ENCODE data around the gene NME4.

The NME4 gene

DNA sequence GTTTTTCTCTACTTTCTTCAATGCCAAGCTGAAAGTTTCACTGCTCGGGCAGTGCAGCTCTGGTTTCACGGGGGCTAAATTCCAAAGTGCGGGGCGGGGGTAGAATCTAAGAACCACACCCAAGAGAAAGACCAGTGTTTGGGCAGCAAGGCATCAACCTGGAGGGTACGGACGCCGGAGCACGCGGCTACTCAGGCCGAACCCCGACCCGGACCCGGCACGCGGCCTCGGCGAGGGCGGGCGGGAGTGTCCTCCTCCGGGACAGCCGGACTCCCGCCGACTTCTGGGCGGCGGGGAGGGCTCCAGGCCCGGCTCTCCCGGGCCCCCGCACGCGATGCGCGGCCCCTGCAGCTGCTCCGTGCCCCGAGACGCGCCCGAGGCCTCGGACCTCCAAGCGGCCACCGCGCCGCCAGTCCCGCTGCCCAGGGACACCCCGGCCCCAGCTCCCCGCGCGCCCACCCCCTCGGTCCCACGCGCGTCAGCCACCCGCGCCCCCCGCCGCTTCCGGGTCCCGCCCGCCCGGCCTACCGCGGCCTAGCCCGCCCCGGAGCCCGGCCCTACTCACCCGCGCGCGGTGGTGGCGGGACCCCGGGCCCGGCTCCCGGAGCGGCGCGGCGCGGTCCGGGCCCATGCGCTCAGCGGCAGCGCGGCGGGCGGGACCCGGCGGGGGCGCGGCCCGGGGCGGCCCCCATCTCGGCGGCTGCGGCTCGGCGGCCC, 45.0 kb upstream of the NME4 start:
- H3K4me3 ChIP-seq (ENCODE audit: severe bottlenecking): peak overlapping the region; percentile 72
- TF ChIP-seq CTCF (IDR thresholded peaks at IDR 0.05; ENCODE audit: poor library complexity, severe bottlenecking): no peak
- H3K36me3 ChIP-seq (ENCODE audit: low read depth): peaks cover 15% of the 10 kb centered on the region
- H3K4me1 ChIP-seq (ENCODE audit: insufficient read depth, poor library complexity, severe bottlenecking): peaks cover 23% of the 10 kb centered on the region
- H3K27ac ChIP-seq (ENCODE audit: poor library complexity, severe bottlenecking): peak overlapping the region; percentile 51
- no peaks in the 10 kb centered on the region for H3K9me3 ChIP-seq (ENCODE audit: severe bottlenecking)
- no peaks in the 10 kb centered on the region for H3K27me3 ChIP-seq (ENCODE audit: insufficient read depth, poor library complexity, severe bottlenecking)
- DNase-seq (ENCODE audit: low spot score) (no peak), ATAC-seq (ENCODE audit: low read depth) (no peak)

DNA sequence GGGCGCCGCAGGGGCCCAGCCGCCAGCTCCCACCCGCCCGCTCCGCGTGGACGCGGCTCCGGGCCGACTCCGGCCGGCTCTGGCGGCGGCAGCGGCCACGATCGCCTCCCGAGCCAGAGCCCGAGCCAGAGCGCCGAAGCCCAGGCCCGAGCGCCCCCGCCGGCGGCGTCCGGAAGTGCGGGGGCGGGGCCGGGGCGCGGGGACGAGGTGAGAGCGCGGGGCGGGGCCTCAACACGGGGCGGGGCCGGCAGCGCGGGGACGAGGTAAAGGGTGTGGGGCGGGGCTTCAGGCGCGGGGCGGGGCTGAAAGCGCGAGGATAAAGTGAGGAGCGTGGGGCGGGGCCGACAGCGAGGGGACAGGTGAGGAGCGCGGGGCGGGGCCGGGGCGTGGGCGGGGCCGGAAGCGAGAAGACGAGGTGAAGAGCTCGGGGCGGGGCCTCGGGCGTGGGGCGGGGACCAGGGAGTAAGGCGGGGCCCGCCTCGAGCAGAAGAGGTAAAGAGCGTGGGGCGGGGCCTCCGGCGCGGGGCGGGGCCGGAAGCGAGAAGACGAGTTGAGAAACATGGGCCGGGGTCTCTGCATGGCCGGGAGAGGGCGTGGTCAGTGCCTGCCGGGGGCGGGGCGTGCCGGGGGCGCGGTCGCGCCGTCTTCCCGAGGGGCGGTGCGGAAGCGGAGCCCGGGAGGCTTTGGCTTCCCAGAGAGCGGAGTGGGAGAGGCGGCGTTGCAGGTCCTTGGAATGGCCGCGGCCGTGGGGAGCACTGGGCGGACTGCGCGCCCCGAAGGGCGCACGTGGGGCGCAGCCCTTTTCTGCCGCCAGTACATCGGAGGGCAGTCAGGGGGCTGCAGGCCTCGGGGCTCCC, 44.2 kb upstream of the NME4 start, which contains the start of gene AXIN1:
AXIN1 (minus strand) TSS at position 177 of the 857 bp plus-strand sequence. CDS start 5,698 bp downstream, outside the sequence.
- H3K4me3 ChIP-seq (ENCODE audit: severe bottlenecking): peak within 1 kb of the TSS; percentile 72
- H3K9me3 ChIP-seq (ENCODE audit: severe bottlenecking): no peaks in the 10 kb centered on the region
- H3K4me1 ChIP-seq (ENCODE audit: insufficient read depth, poor library complexity, severe bottlenecking): peaks cover 19% of the 10 kb centered on the region
- TF ChIP-seq CTCF (IDR thresholded peaks at IDR 0.05; ENCODE audit: poor library complexity, severe bottlenecking): peak; percentile 67
- H3K36me3 ChIP-seq (ENCODE audit: low read depth): peaks cover 15% of the 10 kb centered on the region
- H3K27me3 ChIP-seq (ENCODE audit: insufficient read depth, poor library complexity, severe bottlenecking): no peaks in the 10 kb centered on the region
- ATAC-seq (ENCODE audit: low read depth) (peak; percentile 71), DNase-seq (ENCODE audit: low spot score) (peak; percentile 100)
- H3K27ac ChIP-seq (ENCODE audit: poor library complexity, severe bottlenecking): peak within 1 kb of the TSS; percentile 79

DNA sequence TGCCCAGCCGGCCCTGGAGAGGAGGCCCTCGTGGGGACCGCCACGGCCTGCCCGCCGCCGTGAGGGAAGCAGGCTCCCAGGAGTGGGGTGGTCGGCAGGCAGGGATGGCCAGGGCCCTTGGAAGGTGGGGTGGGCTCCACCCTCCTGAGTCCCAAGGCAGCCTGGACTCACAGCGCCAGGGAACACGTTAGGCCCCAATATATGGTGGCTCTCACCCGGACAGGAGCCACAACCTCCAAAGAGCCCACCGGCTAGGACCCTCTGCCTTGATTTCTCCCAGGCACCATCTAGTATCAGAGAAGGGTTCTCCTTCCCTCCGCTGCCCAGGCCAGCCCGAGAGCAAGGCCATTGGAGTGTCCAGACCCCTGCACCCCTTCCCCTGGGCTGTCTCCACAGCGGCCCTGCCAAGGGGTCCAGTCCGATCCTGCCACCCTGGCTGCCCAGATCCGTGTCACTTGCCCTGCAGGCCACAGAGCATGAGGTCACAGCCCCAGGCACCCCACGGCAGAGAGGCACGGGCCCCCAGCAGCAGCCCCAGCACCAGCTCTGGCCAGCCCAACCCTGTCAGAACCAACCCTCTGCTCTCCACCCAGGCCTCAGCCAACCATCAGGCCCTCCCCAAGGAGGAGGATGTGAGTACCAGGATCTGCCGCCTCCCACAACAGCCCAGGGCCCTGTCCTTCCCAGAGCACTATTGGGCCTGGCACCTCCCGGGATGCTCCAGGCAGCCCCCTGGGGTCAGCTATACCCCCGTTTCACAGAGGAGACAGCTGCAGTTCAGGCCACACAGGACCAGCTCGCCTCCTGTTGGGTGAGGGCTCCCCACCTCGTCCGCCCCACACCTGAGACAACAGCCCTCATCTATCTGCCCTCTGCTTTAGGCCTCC, 43.4 kb upstream of the NME4 start:
- TF ChIP-seq CTCF (IDR thresholded peaks at IDR 0.05; ENCODE audit: poor library complexity, severe bottlenecking): no peak
- Histone ChIP-seq H3K36me3 (ENCODE audit: low read depth) (peaks cover 15% of the 10 kb centered on the region), H3K27me3 (ENCODE audit: insufficient read depth, poor library complexity, severe bottlenecking) (no peaks in the 10 kb centered on the region), H3K4me1 (ENCODE audit: insufficient read depth, poor library complexity, severe bottlenecking) (peaks cover 19% of the 10 kb centered on the region), H3K27ac (ENCODE audit: poor library complexity, severe bottlenecking) (peak overlapping the region; percentile 79), H3K4me3 (ENCODE audit: severe bottlenecking) (peak overlapping the region; percentile 33), H3K9me3 (ENCODE audit: severe bottlenecking) (no peaks in the 10 kb centered on the region)
- DNase-seq (ENCODE audit: low spot score): peak; percentile 68
- peak; percentile 34 for ATAC-seq (ENCODE audit: low read depth)

GRCh38 chr16:354291-354881, 42.6 kb upstream of the NME4 start:
- Histone ChIP-seq H3K9me3 (ENCODE audit: severe bottlenecking) (no peaks in the 10 kb centered on the region), H3K4me1 (ENCODE audit: insufficient read depth, poor library complexity, severe bottlenecking) (peaks cover 19% of the 10 kb centered on the region), H3K27ac (ENCODE audit: poor library complexity, severe bottlenecking) (peak overlapping the region; percentile 79), H3K27me3 (ENCODE audit: insufficient read depth, poor library complexity, severe bottlenecking) (no peaks in the 10 kb centered on the region), H3K4me3 (ENCODE audit: severe bottlenecking) (no peak overlapping the region), H3K36me3 (ENCODE audit: low read depth) (peaks cover 15% of the 10 kb centered on the region)
- peak; percentile 64 for ATAC-seq (ENCODE audit: low read depth)
- TF ChIP-seq CTCF (IDR thresholded peaks at IDR 0.05; ENCODE audit: poor library complexity, severe bottlenecking): no peak
- peak; percentile 93 for DNase-seq (ENCODE audit: low spot score)

Measured in RWPE2 (cell line).